Thymus (tissue), 11 donors: ENCODE results near the gene AUTS2. TPM values are rescaled to one million over a fixed set of nuclear protein-coding genes. Genes with fewer than 3 reads are reported as not detected.

ENCODE experiments used
- DNase-seq, 9 donors: peaks; one replicate each; pipeline ENCODE4 v3.0.0-alpha.2; 2013; ENCODE audit warnings: low spot score in 9 of 9, low read depth in 6 of 9, missing footprints in 1 of 9
- H3K27ac ChIP-seq, 2 donors: one replicate each; pipeline ENCODE4 v1.5.1; 2013; ENCODE audit warnings: control low read depth in 1 of 2, low read depth in 1 of 2, low read length in 1 of 2, mild to moderate bottlenecking in 1 of 2, moderate library complexity in 1 of 2
- H3K27me3 ChIP-seq, 2 donors: one replicate each; pipeline ENCODE4 v1.5.1; 2013; ENCODE audit warnings: low read length in 1 of 2; ENCODE audit not compliant: control insufficient read depth in 2 of 2, insufficient read depth in 1 of 2
- H3K36me3 ChIP-seq, 2 donors: one replicate each; pipeline ENCODE4 v1.5.1; 2013; ENCODE audit warnings: low read length in 1 of 2, mild to moderate bottlenecking in 1 of 2, moderate library complexity in 1 of 2; ENCODE audit not compliant: control insufficient read depth in 2 of 2, insufficient read depth in 2 of 2
- H3K4me1 ChIP-seq, 2 donors: one replicate each; pipeline ENCODE4 v1.5.1; 2013; ENCODE audit warnings: low read length in 2 of 2; ENCODE audit not compliant: control insufficient read depth in 2 of 2, insufficient read depth in 2 of 2
- H3K4me3 ChIP-seq, 2 donors: one replicate each; pipeline ENCODE4 v1.5.1; 2013; ENCODE audit warnings: low read length in 2 of 2, control low read depth in 1 of 2, mild to moderate bottlenecking in 1 of 2
- H3K9me3 ChIP-seq, 2 donors: one replicate each; pipeline ENCODE4 v1.5.1; 2013; ENCODE audit warnings: low read length in 1 of 2, mild to moderate bottlenecking in 1 of 2; ENCODE audit not compliant: control insufficient read depth in 2 of 2, insufficient read depth in 1 of 2
- WGBS: extraction: QIAGEN DNeasy Blood & Tissue Kit; methylation state at CpG from one replicate; pipeline ENCODE4 v1.1.7; 2013; 5-methylcytosine and 5-hydroxymethylcytosine counted together
- polyA plus RNA-seq: library from polyadenylated mRNA; stranded (reverse); fragments of 200-250 nt; gene quantifications from one replicate; pipeline ENCODE4 v1.2.3, GENCODE V29; 2013
- total RNA-seq: library from RNA; stranded (reverse); fragments of 120-200 nt; gene quantifications from one replicate; pipeline ENCODE4 v1.2.4, GENCODE V29; 2013
- donor health status: healthy.

The AUTS2 gene
- total and polyA plus RNA-seq, 2 donors: 9.2 to 17.1 TPM

GRCh38 chr7:69577221-69577620 is 21.1 kb upstream of the AUTS2 start:
- Histone ChIP-seq H3K4me3 (no peak overlapping the region), H3K27me3 (no peaks in the 10 kb centered on the region), H3K27ac (no peak overlapping the region), H3K9me3 (no peaks in the 10 kb centered on the region), H3K4me1 (no peaks in the 10 kb centered on the region), H3K36me3 (no peaks in the 10 kb centered on the region)
- peak in 1 of 9 donors; percentile 26 for DNase-seq

GRCh38 chr7:69585169-69585568 is 13.1 kb upstream of the AUTS2 start:
- H3K9me3 ChIP-seq: no peaks in the 10 kb centered on the region
- 95% methylated on average over 1 of the region's 1 CpG for WGBS
- H3K4me3 ChIP-seq: no peak overlapping the region
- no peaks in the 10 kb centered on the region for H3K36me3 ChIP-seq
- no peak overlapping the region for H3K27ac ChIP-seq
- DNase-seq: no peak
- no peaks in the 10 kb centered on the region for H3K4me1 ChIP-seq
- H3K27me3 ChIP-seq: no peaks in the 10 kb centered on the region

- Histone ChIP-seq H3K9me3 (peaks cover 2 to 4% of the 10 kb centered on the region in 2 donors), H3K36me3 (no peaks in the 10 kb centered on the region), H3K4me1 (no peaks in the 10 kb centered on the region), H3K27me3 (no peaks in the 10 kb centered on the region), H3K4me3 (no peak overlapping the region), H3K27ac (no peak overlapping the region)
- 94% methylated on average over 3 of the region's 3 CpGs for WGBS
- no peak for DNase-seq
Observed at GRCh38 chr7:69586321-69586720, 12.0 kb upstream of the AUTS2 start.

- Histone ChIP-seq H3K36me3 (no peaks in the 10 kb centered on the region), H3K9me3 (peaks cover 2 to 9% of the 10 kb centered on the region in 2 donors), H3K27me3 (no peaks in the 10 kb centered on the region), H3K4me1 (no peaks in the 10 kb centered on the region), H3K27ac (no peak overlapping the region), H3K4me3 (no peak overlapping the region)
- DNase-seq: no peak
- 95% methylated on average over 5 of the region's 5 CpGs for WGBS
Observed at GRCh38 chr7:69588773-69589172, 9.5 kb upstream of the AUTS2 start.

- 95% methylated on average over 14 of the region's 14 CpGs for WGBS
- no peak for DNase-seq
- no peak overlapping the region for H3K4me3 ChIP-seq
- H3K36me3 ChIP-seq: no peaks in the 10 kb centered on the region
- peaks cover 2 to 9% of the 10 kb centered on the region in 2 donors for H3K9me3 ChIP-seq
- H3K4me1 ChIP-seq: no peaks in the 10 kb centered on the region
- no peak overlapping the region for H3K27ac ChIP-seq
- H3K27me3 ChIP-seq: peaks cover 3 to 5% of the 10 kb centered on the region in 2 donors
Observed at GRCh38 chr7:69591805-69592204, 6.5 kb upstream of the AUTS2 start.

GRCh38 chr7:69593511-69593910 is 4.8 kb upstream of the AUTS2 start:
- H3K4me3 ChIP-seq: no peak overlapping the region
- H3K4me1 ChIP-seq: peaks cover 0 to 9% of the 10 kb centered on the region in 2 donors
- H3K27ac ChIP-seq: no peak overlapping the region
- no peaks in the 10 kb centered on the region for H3K36me3 ChIP-seq
- peaks cover 2 to 15% of the 10 kb centered on the region in 2 donors for H3K9me3 ChIP-seq
- DNase-seq: no peak
- 93% methylated on average over 2 of the region's 2 CpGs for whole genome bisulfite sequencing
- H3K27me3 ChIP-seq: peaks cover 12 to 17% of the 10 kb centered on the region in 2 donors

GRCh38 chr7:69595415-69595814 is 2.9 kb upstream of the AUTS2 start:
- no peak overlapping the region for H3K27ac ChIP-seq
- H3K36me3 ChIP-seq: no peaks in the 10 kb centered on the region
- H3K4me3 ChIP-seq: no peak overlapping the region
- peaks cover 2 to 18% of the 10 kb centered on the region in 2 donors for H3K9me3 ChIP-seq
- WGBS: 97% methylated on average over 1 of the region's 1 CpG
- H3K4me1 ChIP-seq: peaks cover 8 to 19% of the 10 kb centered on the region in 2 donors
- peaks cover 12 to 33% of the 10 kb centered on the region in 2 donors for H3K27me3 ChIP-seq
- no peak for DNase-seq

GRCh38 chr7:69596056-69596455 is 2.2 kb upstream of the AUTS2 start:
- 96% methylated on average over 7 of the region's 7 CpGs for WGBS

GRCh38 chr7:69596723-69597277 is 1.5 kb upstream of the AUTS2 start:
- peak in 1 of 9 donors; percentile 11 for DNase-seq
- no peaks in the 10 kb centered on the region for H3K36me3 ChIP-seq
- H3K27me3 ChIP-seq: peaks cover 25 to 43% of the 10 kb centered on the region in 2 donors
- no peak overlapping the region for H3K27ac ChIP-seq
- peak overlapping the region in 1 of 2 donors; percentile 59 for H3K4me3 ChIP-seq
- peaks cover 15 to 25% of the 10 kb centered on the region in 2 donors for H3K4me1 ChIP-seq
- peaks cover 0 to 9% of the 10 kb centered on the region in 2 donors for H3K9me3 ChIP-seq
- 29% methylated on average over 16 of the region's 16 CpGs for WGBS

More at GRCh38 chr7:69596056-69596455, 2.2 kb upstream of the AUTS2 start:
- H3K27ac ChIP-seq: no peak overlapping the region
- peaks cover 12 to 25% of the 10 kb centered on the region in 2 donors for H3K4me1 ChIP-seq
- H3K9me3 ChIP-seq: peaks cover 2 to 17% of the 10 kb centered on the region in 2 donors
- DNase-seq: no peak
- no peaks in the 10 kb centered on the region for H3K36me3 ChIP-seq
- peaks cover 18 to 40% of the 10 kb centered on the region in 2 donors for H3K27me3 ChIP-seq
- no peak overlapping the region for H3K4me3 ChIP-seq
